Heart right ventricle (tissue), 16 donors: ENCODE data around the gene TPX2. TPM values are rescaled to one million over a fixed set of nuclear protein-coding genes. Genes with fewer than 3 reads are reported as not detected.

Experiments used
- ATAC-seq, 8 donors: fragments of 200-7000 bp; cut with Tn5 transposase; one replicate each; pipeline ENCODE4 v1.9.1; 2020; ENCODE audit warnings: mild to moderate bottlenecking in 8 of 8, moderate library complexity in 8 of 8, moderate number of reproducible peaks in 1 of 8
- DNase-seq, 2 donors: peaks; one replicate each; pipeline ENCODE4 v3.0.0-alpha.2; 2020
- H3K27ac ChIP-seq, 10 donors: fragments of 200-600 bp; sonication (generic) in 2 of 10; one replicate each; pipeline versions ENCODE4 v1.5.0 to v1.8.0; 2020 to 2022; ENCODE audit warnings: mild to moderate bottlenecking in 3 of 10
- H3K27me3 ChIP-seq, 7 donors: fragments of 200-600 bp; one replicate each; pipeline ENCODE4 v1.8.0; 2021 to 2022; ENCODE audit warnings: mild to moderate bottlenecking in 2 of 7
- H3K36me3 ChIP-seq, 9 donors: fragments of 200-600 bp; sonication (generic) in 1 of 9; one replicate each; pipeline versions ENCODE4 v1.5.0 to v1.8.0; 2020 to 2022; ENCODE audit warnings: mild to moderate bottlenecking in 2 of 9
- H3K4me1 ChIP-seq, 9 donors: fragments of 200-600 bp; sonication (generic) in 1 of 9; one replicate each; pipeline versions ENCODE4 v1.5.0 to v1.8.0; 2020 to 2022; ENCODE audit warnings: mild to moderate bottlenecking in 4 of 9
- H3K4me3 ChIP-seq, 10 donors: fragments of 200-600 bp; sonication (generic) in 2 of 10; one replicate each; pipeline versions ENCODE4 v1.5.0 to v1.8.0; 2020 to 2022; ENCODE audit warnings: mild to moderate bottlenecking in 7 of 10, moderate library complexity in 2 of 10
- H3K9me3 ChIP-seq, 11 donors: fragments of 200-600 bp in 10 of 11; sonication (generic) in 2 of 11; one replicate each; pipeline versions ENCODE4 v1.5.0 to v1.8.0; 2013 to 2022; ENCODE audit warnings: mild to moderate bottlenecking in 2 of 11, control low read depth in 1 of 11, moderate library complexity in 1 of 11
- CTCF ChIP-seq, 9 donors: fragments of 200-600 bp; sonication (generic) in 2 of 9; IDR thresholded peaks; one replicate each; pipeline versions ENCODE4 v1.5.0 to v1.8.0; 2021 to 2022; ENCODE audit warnings: antibody characterized with exemption in 9 of 9, mild to moderate bottlenecking in 5 of 9, moderate library complexity in 1 of 9
- WGBS, 2 donors: extraction: QIAGEN DNeasy Blood & Tissue Kit; methylation state at CpG; one replicate each; pipeline ENCODE4 v1.1.7; 2013; ENCODE audit warnings: inconsistent platforms in 1 of 2; 5-methylcytosine and 5-hydroxymethylcytosine counted together
- intact Hi-C, 10 donors: fragments of 100-400 bp; cut with DNase I; formaldehyde crosslinking; loops; one replicate each; pipeline versions ENCODE4 v1.11.1 to v1.14.2; 2022
- polyA plus RNA-seq, 2 donors: library from polyadenylated mRNA; stranded (reverse); fragments of 200-250 nt; gene quantifications; one replicate each; pipeline ENCODE4 v1.2.3, GENCODE V29; 2013
- total RNA-seq, 10 donors: library from RNA; stranded (reverse); fragmentation: NEBNext Ultra II Directional in 3 of 10; extraction: Animal tissue kit (Norgen Biotek cat#: 25700) in 3 of 10; gene quantifications; one replicate each; pipeline versions ENCODE4 v1.2.1 to v1.2.4, GENCODE V29; 2021 to 2023
- donor health status: Arrhythmogenic right ventricular cardiomyopathy.
- donor health status: ischemic (EF 13 %, LVEDD 7.1; RV severe dilation, severe dysfunction).
- donor health status: healthy with polysubstance abuse.
- donor health status: DM: no; HTN: yes; CAD: no.
- donor health status: DM: no; HTN: no; CAD: no.
- donor health status: ischemic (EF 25% LVEDD 6.9; RV normal size, moderate dysfunction).
- donor health status: ischemic (EF 25% LVEDD 5.7; RV mildly dilated, moderate dysfunction).
- donor health status: healthy.
- donor health status: DM: yes; HTN: yes; CAD: no.
- donor health status: Ischemic cardiomyopathy.
- donor health status: ischemic (EF 35%, LVEDD 5.7; RV mildly dilated, moderate dysfunction).
- donor health status: nonischemic (EF 11% LVEDD 7.7; RV severe dilation, severe dysfunction).
- donor health status: DM: yes; HTN: yes; CAD: no.
- donor health status: PGD.
- donor health status: ischemic (EF 29% LVEDD 5.4; RV normal size, mild dysfunction).
- donor health status: nonischemic (EF 23%, LVEDD 6.1; RV moderate dilation, normal function).

TPX2 gene
- total and polyA plus RNA-seq, 12 donors: 0.17 to 9.6 (median 0.78) TPM

- intact Hi-C loops: no loop called here
- peaks cover 0 to 5% (median 0%) of the 10 kb centered on the region in 11 donors for H3K9me3 ChIP-seq
- H3K27ac ChIP-seq: no peak overlapping the region
- H3K4me3 ChIP-seq: no peak overlapping the region
- TF ChIP-seq CTCF (IDR thresholded peaks at IDR 0.05): no peak
- WGBS, 2 donors: 72 to 82% methylated on average over 2 of the region's 2 CpGs
- no peak for DNase-seq
- H3K27me3 ChIP-seq: no peaks in the 10 kb centered on the region
- H3K4me1 ChIP-seq: no peaks in the 10 kb centered on the region
- no peak for ATAC-seq
- peaks cover 0 to 48% (median 0%) of the 10 kb centered on the region in 9 donors for H3K36me3 ChIP-seq
Measured at GRCh38 chr20:31764641-31765305, 25.7 kb downstream of the TPX2 start.

- WGBS, 2 donors: 96 to 99% methylated on average over 3 of the region's 3 CpGs
- H3K27me3 ChIP-seq: no peaks in the 10 kb centered on the region
- no peaks in the 10 kb centered on the region for H3K4me1 ChIP-seq
- TF ChIP-seq CTCF (IDR thresholded peaks at IDR 0.05): no peak
- intact Hi-C loops: no loop called here
- H3K9me3 ChIP-seq: peaks cover 0 to 5% (median 0%) of the 10 kb centered on the region in 11 donors
- peaks cover 0 to 62% (median 0%) of the 10 kb centered on the region in 9 donors for H3K36me3 ChIP-seq
- ATAC-seq (no peak), DNase-seq (no peak)
- no peak overlapping the region for H3K27ac ChIP-seq
- no peak overlapping the region for H3K4me3 ChIP-seq
Measured at GRCh38 chr20:31767805-31768204, 28.7 kb downstream of the TPX2 start.

GRCh38 chr20:31769681-31770080, 30.6 kb downstream of the TPX2 start:
- ATAC-seq (no peak), DNase-seq (no peak)
- no peak for TF ChIP-seq CTCF (IDR thresholded peaks at IDR 0.05)
- Histone ChIP-seq H3K4me3 (no peak overlapping the region), H3K27me3 (no peaks in the 10 kb centered on the region), H3K27ac (no peak overlapping the region), H3K4me1 (no peaks in the 10 kb centered on the region), H3K9me3 (peaks cover 0 to 5% (median 0%) of the 10 kb centered on the region in 11 donors), H3K36me3 (peaks cover 0 to 80% (median 0%) of the 10 kb centered on the region in 9 donors)
- 96% methylated on average over 5 of the region's 5 CpGs for WGBS, 2 donors
- intact Hi-C loops: no loop called here

GRCh38 chr20:31770243-31770642, 31.2 kb downstream of the TPX2 start:
- no peak for TF ChIP-seq CTCF (IDR thresholded peaks at IDR 0.05)
- Histone ChIP-seq H3K36me3 (peaks cover 0 to 80% (median 0%) of the 10 kb centered on the region in 9 donors), H3K4me1 (no peaks in the 10 kb centered on the region), H3K9me3 (peaks cover 0 to 5% (median 0%) of the 10 kb centered on the region in 11 donors), H3K4me3 (no peak overlapping the region), H3K27ac (peak overlapping the region in 1 of 10 donors; percentile 0), H3K27me3 (no peaks in the 10 kb centered on the region)
- intact Hi-C loops: no loop called here
- 81 to 90% methylated on average over 1 of the region's 1 CpG for WGBS, 2 donors
- no peak for DNase-seq
- ATAC-seq: no peak
